HG02885 (cell line): ENCODE data around the gene FHL2.
A peak's percentile ranks its signal among the peaks of the same experiment; 100 is the strongest.

Source experiments
- ATAC-seq: cut with Tn5 transposase; IDR thresholded peaks from one replicate; pipeline ENCODE4 v1.9.1; 2021; ENCODE audit warnings: mild to moderate bottlenecking; ENCODE audit not compliant: unreplicated experiment, poor library complexity

FHL2 gene

DNA sequence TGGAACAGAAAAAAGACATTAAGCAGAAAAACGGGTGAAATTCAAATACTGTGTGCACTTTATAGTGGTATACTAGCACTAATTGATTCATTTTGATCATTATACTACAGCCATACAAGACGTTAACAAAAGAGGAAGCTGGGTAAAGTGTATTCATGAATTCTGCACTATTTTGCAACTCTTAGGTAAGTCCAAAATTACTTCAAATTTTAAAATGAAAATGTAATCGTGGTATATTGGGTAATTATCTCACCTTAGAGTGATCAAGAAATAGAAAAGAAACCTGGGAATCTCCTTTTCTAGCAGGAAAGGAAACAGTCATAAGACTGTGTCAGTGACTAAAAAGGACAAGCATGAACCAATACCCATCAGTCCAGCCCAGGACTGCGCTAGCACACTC is 74.8 kb downstream of the FHL2 start:
- peak; percentile 21 for ATAC-seq

DNA sequence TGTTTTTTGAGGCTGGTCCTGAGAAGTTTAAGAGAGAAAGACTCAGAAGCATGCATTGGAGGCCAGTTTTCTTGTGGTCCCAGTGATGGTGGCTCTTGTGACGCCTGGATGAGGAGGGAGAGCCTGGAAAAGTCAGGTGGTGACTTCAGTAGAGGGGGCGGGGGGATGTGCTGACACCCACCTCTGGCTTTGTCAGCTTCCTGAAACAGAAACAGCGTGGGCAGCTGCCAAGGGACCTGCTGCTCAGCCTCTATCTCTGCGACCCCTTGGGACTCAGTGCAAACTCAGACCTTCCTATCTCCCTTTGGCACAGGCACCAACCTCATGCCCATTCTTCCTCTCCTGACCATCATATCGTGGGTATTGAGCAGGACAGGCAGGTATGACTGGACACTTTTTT is 75.7 kb downstream of the FHL2 start:
- ATAC-seq: no peak

GRCh38 chr2:105321875-105322646 is 76.8 kb downstream of the FHL2 start:
- peak; percentile 43 for ATAC-seq

GRCh38 chr2:105320651-105321215 is 78.1 kb downstream of the FHL2 start:
- ATAC-seq: no peak

- ATAC-seq: no peak
Observed at GRCh38 chr2:105317937-105318336, 80.9 kb downstream of the FHL2 start.

DNA sequence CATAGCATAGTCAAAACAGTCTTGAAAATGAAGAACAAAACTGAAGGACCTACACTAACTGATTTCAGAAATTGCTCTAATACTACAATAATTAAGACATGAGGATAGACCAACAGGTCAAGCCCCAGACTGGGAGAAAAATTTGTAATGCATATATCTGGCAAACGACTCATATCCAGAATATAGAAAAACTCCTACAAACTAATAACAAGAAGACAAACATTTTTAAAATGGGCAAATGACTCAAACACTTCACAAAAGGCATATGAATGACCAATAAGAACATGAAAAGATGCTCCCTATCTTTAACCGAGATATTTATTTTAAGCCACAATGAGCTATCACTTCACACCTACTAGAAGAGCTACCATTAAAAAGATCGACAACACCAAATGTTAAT is 83.5 kb downstream of the FHL2 start:
- peak; percentile 72 for ATAC-seq

GRCh38 chr2:105313877-105314276 is 85.0 kb downstream of the FHL2 start:
- peak; percentile 34 for ATAC-seq
